Type B pancreatic cell (in vitro differentiated cells): ENCODE measurements around the gene SULT1C3. TPM values are rescaled to one million over a fixed set of nuclear protein-coding genes. Genes with fewer than 3 reads are reported as not detected.

Source experiments
- DNase-seq: peaks from one replicate; pipeline ENCODE4 v3.0.0; 2021; ENCODE audit warnings: mixed read lengths; ENCODE audit not compliant: unreplicated experiment; ENCODE audit errors: extremely low spot score
- H3K27ac Mint-ChIP-seq: 2 replicates; pipeline ENCODE4 v1.8.0; 2021; ENCODE audit warnings: mild to moderate bottlenecking, mixed read lengths
- H3K27me3 Mint-ChIP-seq: 2 replicates; pipeline ENCODE4 v1.8.0; 2021; ENCODE audit warnings: mixed read lengths
- H3K36me3 Mint-ChIP-seq: 2 replicates; pipeline ENCODE4 v1.8.0; 2021; ENCODE audit warnings: mixed read lengths
- H3K4me1 Mint-ChIP-seq: one replicate; pipeline ENCODE4 v1.8.0; 2021; ENCODE audit warnings: mixed read lengths; ENCODE audit not compliant: unreplicated experiment
- H3K4me3 Mint-ChIP-seq: 2 replicates; pipeline ENCODE4 v1.8.0; 2021; ENCODE audit warnings: mild to moderate bottlenecking, mixed read lengths
- H3K9me3 Mint-ChIP-seq: 2 replicates; pipeline ENCODE4 v1.8.0; 2021; ENCODE audit warnings: mixed read lengths
- long read RNA-seq: library from polyadenylated mRNA; unstranded; transcript quantifications from one replicate; pipeline ENCODE4 v2.0.0, GENCODE V29; 2020
- total RNA-seq: library from RNA; stranded (reverse); gene quantifications from 2 replicates; pipeline ENCODE4 v1.2.1, GENCODE V29; 2021; ENCODE audit warnings: low replicate concordance
- TF ChIP-seq, protein P1 (sequence below): fragments of 200-600 bp; sonication (generic); conservative IDR thresholded peaks from 2 replicates; pipeline ENCODE4 v1.5.0; 2021; ENCODE audit warnings: antibody characterized with exemption, mild to moderate bottlenecking

The SULT1C3 gene
- not detected in 2 replicates for total RNA-seq
- long read RNA-seq: 0 reads

DNA sequence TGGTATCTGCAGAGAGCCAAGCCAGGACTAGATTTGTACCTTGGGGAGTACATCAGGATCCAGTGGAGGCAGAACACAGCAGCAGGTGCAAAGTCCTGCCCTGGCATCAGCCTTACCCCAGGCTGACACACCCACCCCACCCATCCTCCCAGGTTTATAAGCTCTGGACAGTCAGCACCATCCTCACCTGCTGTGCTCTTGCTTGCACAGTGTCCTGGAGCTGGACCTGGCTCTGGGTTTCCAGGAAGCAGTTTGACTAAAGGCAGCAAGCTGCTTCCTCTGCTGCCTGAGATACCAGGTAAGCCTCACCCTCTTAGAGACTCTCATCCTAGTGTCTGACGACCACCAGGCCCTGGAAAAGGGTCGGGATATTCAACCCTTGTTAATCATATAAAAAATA lies at the start of gene SULT1C3:
TSS of gene SULT1C3 (plus strand) at position 183 of the 400 bp plus-strand sequence. CDS start 7,227 bp downstream, outside the sequence.
- Mint-ChIP-seq H3K27ac (no peak within 1 kb of the TSS), H3K4me1 (no peaks in the 10 kb centered on the region), H3K27me3 (no peaks in the 10 kb centered on the region), H3K36me3 (no peaks in the 10 kb centered on the region), H3K9me3 (peaks cover 13% of the 10 kb centered on the region), H3K4me3 (no peak within 1 kb of the TSS)
- TF ChIP-seq, protein P1, sequence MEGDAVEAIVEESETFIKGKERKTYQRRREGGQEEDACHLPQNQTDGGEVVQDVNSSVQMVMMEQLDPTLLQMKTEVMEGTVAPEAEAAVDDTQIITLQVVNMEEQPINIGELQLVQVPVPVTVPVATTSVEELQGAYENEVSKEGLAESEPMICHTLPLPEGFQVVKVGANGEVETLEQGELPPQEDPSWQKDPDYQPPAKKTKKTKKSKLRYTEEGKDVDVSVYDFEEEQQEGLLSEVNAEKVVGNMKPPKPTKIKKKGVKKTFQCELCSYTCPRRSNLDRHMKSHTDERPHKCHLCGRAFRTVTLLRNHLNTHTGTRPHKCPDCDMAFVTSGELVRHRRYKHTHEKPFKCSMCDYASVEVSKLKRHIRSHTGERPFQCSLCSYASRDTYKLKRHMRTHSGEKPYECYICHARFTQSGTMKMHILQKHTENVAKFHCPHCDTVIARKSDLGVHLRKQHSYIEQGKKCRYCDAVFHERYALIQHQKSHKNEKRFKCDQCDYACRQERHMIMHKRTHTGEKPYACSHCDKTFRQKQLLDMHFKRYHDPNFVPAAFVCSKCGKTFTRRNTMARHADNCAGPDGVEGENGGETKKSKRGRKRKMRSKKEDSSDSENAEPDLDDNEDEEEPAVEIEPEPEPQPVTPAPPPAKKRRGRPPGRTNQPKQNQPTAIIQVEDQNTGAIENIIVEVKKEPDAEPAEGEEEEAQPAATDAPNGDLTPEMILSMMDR: no peak
- no peak for DNase-seq

DNA sequence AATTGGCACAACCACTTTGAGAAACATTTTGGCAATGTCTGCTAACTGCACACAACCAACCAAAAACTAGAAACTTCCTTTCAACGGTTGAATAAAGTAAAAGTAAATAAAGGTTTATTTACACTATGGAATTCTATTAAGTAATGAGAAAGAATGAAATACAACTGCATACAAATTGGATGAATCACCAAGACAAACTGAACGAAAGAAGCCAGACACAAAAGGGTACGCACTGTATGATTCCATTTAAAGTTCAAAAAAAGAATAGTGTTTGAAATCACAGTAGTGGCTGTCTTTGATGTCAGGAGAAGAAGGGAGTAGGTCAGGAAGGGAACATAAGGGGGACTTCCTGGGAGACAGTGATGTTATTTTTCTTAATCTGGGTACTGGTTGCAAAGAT lies 46.5 kb upstream of the SULT1C3 start:
- H3K27ac Mint-ChIP-seq: no peak overlapping the region

DNA sequence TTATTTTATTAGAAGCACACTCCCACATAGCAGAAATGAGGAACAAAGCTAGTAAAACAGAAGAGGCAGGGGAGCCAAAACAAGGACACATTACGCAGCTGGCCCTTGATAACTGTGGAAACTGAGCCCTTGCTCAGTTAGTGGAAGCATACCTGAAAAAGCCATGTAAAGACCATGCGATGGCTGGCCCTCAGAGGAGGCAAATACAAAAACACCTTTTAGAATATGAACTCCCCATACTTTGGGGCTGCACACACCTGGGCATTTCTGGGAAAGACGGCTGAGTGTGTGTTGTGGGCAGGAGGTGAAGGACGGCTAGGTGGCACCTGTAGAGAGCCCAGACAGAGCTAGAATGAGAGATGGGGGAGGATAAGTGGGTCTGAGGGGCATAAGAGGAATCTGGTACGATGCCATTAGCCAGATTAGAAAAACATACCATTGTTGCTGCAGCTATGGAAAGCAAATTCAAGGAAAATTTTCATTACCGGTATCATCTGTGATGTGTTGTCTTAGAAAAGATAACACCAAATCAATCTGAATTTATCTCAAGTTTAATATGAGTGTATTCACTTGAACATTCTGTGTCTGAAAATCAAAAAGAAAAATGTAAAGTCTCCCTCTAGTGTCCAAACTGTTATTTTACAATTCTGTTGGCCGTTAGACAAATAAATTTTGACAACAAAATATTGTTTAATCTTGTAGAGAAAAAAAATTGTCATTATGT lies 45.2 kb upstream of the SULT1C3 start:
- Mint-ChIP-seq H3K4me3 (no peak overlapping the region), H3K27me3 (no peaks in the 10 kb centered on the region), H3K36me3 (no peaks in the 10 kb centered on the region), H3K27ac (no peak overlapping the region), H3K9me3 (no peaks in the 10 kb centered on the region), H3K4me1 (peaks cover 7% of the 10 kb centered on the region)
- TF ChIP-seq, protein P1: peak; percentile 79
- DNase-seq: no peak

More for the DNA sequence above, 46.5 kb upstream of the SULT1C3 start:
- no peak overlapping the region for H3K4me3 Mint-ChIP-seq
- TF ChIP-seq, protein P1: no peak
- H3K36me3 Mint-ChIP-seq: no peaks in the 10 kb centered on the region
- DNase-seq: no peak
- peaks cover 7% of the 10 kb centered on the region for H3K4me1 Mint-ChIP-seq
- H3K27me3 Mint-ChIP-seq: no peaks in the 10 kb centered on the region
- no peaks in the 10 kb centered on the region for H3K9me3 Mint-ChIP-seq

DNA sequence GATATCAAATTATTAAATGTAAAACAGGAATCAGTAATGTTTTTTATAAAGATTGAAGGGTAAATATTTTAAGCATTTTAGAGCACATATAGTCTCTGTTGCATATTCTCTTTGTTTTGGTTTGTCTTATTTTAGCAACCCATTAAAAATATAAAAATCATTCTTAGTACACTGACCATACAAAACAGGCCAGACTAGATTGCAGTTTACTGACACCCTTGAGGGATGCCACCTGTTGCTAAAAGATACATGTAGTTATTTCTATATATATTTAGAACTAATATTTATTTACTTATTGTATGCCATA lies 44.7 kb upstream of the SULT1C3 start:
- Mint-ChIP-seq H3K36me3 (no peaks in the 10 kb centered on the region), H3K4me3 (no peak overlapping the region), H3K9me3 (no peaks in the 10 kb centered on the region), H3K4me1 (peaks cover 7% of the 10 kb centered on the region), H3K27me3 (no peaks in the 10 kb centered on the region), H3K27ac (no peak overlapping the region)
- no peak for DNase-seq
- TF ChIP-seq, protein P1: peak; percentile 30

DNA sequence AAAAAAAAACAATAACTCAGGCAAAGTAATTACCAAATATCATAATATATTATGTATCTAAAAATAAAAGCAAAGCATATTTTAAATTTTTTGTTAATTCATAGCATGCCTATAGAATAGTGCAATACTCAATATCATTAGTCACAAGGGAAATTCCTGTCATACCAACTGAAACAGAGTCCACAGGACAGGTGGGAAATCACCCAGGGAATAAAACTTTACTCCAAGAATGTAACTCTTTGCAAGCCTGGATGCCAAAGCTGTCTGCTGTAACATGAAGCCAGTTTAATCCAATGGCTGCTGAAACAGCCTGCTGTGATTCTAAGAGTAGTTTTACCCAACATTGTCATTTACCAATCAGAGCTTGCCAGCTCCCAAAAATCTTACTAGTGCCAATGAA lies 40.0 kb upstream of the SULT1C3 start:
- no peak for DNase-seq
- Mint-ChIP-seq H3K27ac (no peak overlapping the region), H3K4me3 (no peak overlapping the region), H3K27me3 (no peaks in the 10 kb centered on the region), H3K9me3 (peaks cover 11% of the 10 kb centered on the region), H3K4me1 (peaks cover 2% of the 10 kb centered on the region), H3K36me3 (peaks cover 6% of the 10 kb centered on the region)
- TF ChIP-seq, protein P1: no peak

DNA sequence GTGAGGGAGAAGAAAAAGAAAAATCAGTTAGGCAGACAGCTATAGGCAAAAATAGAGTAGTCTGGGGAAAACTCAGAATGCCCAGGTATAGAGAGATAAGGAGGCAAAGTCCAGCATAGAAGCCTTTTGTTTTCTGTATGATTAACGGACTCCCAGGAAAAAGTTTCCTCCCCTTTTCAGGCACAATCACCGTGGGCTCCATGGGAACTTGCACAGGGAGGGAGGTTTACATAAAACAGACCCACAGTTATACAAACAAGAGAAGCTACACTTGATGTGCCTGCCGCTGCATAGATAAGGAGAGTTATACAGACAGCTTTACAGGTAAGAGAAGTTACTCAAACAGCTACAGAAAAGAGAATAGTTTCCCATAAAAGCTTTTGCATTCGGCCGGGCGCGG lies 39.2 kb upstream of the SULT1C3 start:
- Mint-ChIP-seq H3K9me3 (peaks cover 11% of the 10 kb centered on the region), H3K27ac (no peak overlapping the region), H3K27me3 (no peaks in the 10 kb centered on the region), H3K4me3 (no peak overlapping the region), H3K36me3 (peaks cover 6% of the 10 kb centered on the region), H3K4me1 (no peaks in the 10 kb centered on the region)
- no peak for DNase-seq
- TF ChIP-seq, protein P1: no peak
